Fibroblast of lung (primary cell): ENCODE results near the gene CACNG4.

Experiments
- CTCF ChIP-seq, 2 donors: IDR thresholded peaks in 1 of 2; conservative IDR thresholded peaks in 1 of 2; 1 replicate in 1 of 2; 2 replicates in 1 of 2; pipeline ENCODE4 v1.5.1; 2011 to 2012; ENCODE audit warnings: low read length in 2 of 2, control low read depth in 1 of 2, inconsistent platforms in 1 of 2, low read depth in 1 of 2, mild to moderate bottlenecking in 1 of 2
- EZH2 ChIP-seq: IDR thresholded peaks from 2 replicates; pipeline ENCODE4 v1.5.1; 2012; ENCODE audit warnings: low read length, control low read depth, mild to moderate bottlenecking; ENCODE audit errors: missing control alignments

- no peak for TF ChIP-seq CTCF (conservative IDR thresholded peaks at IDR 0.05 in 1 of 2, IDR thresholded peaks at IDR 0.05 in 1 of 2; ENCODE audit: low read depth in 1 of 2, low read length in 2 of 2)
- TF ChIP-seq EZH2 = no peak
Measured at GRCh38 chr17:66915204-66915611, 49.3 kb upstream of the CACNG4 start.
